IMR-90 (cell line): ENCODE measurements around the gene CCDC83. TPM values are rescaled to one million over a fixed set of nuclear protein-coding genes. Genes with fewer than 3 reads are reported as not detected.

Source experiments
- ATAC-seq: fragments of 200-7000 bp; cut with Tn5 transposase; 2 replicates; pipeline ENCODE4 v1.9.1; 2020; ENCODE audit warnings: low read depth, mild to moderate bottlenecking, moderate library complexity
- BruUV-seq: library from RNA; stranded (reverse); fragments of 400-500 nt; replicated peaks from 2 replicates; lab custom pipeline; 2021; lab: Mats Ljungman, UMichigan
- CTCF ChIA-PET: fragments of 300-600 bp; formaldehyde crosslinking; extraction: SDS; loops from one replicate; lab custom pipeline; 2021; ENCODE audit warnings: antibody characterized with exemption; lab: Yijun Ruan, JAX
- POLR2A ChIA-PET: fragments of 300-600 bp; sonication (Branson Sonifier 250); formaldehyde crosslinking; loops from one replicate; lab custom pipeline; 2022; ENCODE audit warnings: antibody characterized with exemption; ENCODE audit not compliant: unreplicated experiment; lab: Charles Lee
- DNase-seq: peaks from one replicate; pipeline ENCODE4 v3.0.0; 2013
- H2AFZ ChIP-seq: replicated peaks from 2 replicates; pipeline ENCODE3; 2013; ENCODE audit warnings: low read length, mild to moderate bottlenecking; ENCODE audit not compliant: poor library complexity
- H2AK5ac ChIP-seq: 2 replicates; pipeline ENCODE4 v1.6.1; 2013; ENCODE audit warnings: low read depth, low read length, inconsistent platforms
- H2AK9ac ChIP-seq: replicated peaks from 2 replicates; pipeline ENCODE3; 2013; ENCODE audit warnings: mild to moderate bottlenecking, low read depth, low read length, moderate library complexity; ENCODE audit not compliant: poor library complexity
- H2BK120ac ChIP-seq: 2 replicates; pipeline ENCODE4 v1.6.1; 2013; ENCODE audit warnings: low read depth, low read length, inconsistent platforms
- H2BK15ac ChIP-seq: 3 replicates; pipeline ENCODE4 v1.6.1; 2013; ENCODE audit warnings: low read depth, low read length, inconsistent platforms
- H2BK20ac ChIP-seq: 2 replicates; pipeline ENCODE4 v1.6.1; 2013; ENCODE audit warnings: low read depth, mild to moderate bottlenecking, inconsistent platforms, low read length, moderate library complexity
- H2BK5ac ChIP-seq: 2 replicates; pipeline ENCODE4 v1.6.1; 2013; ENCODE audit warnings: mild to moderate bottlenecking, low read depth, low read length, inconsistent platforms; ENCODE audit not compliant: poor library complexity, severe bottlenecking
- H3K14ac ChIP-seq: replicated peaks from 2 replicates; pipeline ENCODE4 v1.6.1; 2013; ENCODE audit warnings: low read depth, low read length, inconsistent platforms
- H3K18ac ChIP-seq: 2 replicates; pipeline ENCODE4 v1.6.1; 2013; ENCODE audit warnings: low read depth, low read length, control low read depth
- H3K23ac ChIP-seq: 2 replicates; pipeline ENCODE4 v1.6.1; 2013; ENCODE audit warnings: low read depth, low read length, inconsistent platforms
- H3K27ac ChIP-seq: 2 replicates; pipeline ENCODE4 v1.5.1; 2013; ENCODE audit warnings: mild to moderate bottlenecking, control low read depth, low read length; ENCODE audit not compliant: insufficient read depth
- H3K27me3 ChIP-seq: 2 replicates; pipeline ENCODE4 v1.6.1; 2013; ENCODE audit warnings: low read length; ENCODE audit not compliant: control insufficient read depth, insufficient read depth
- H3K36me3 ChIP-seq: 2 replicates; pipeline ENCODE4 v1.6.1; 2013; ENCODE audit warnings: low read length, mixed read lengths; ENCODE audit not compliant: control insufficient read depth, insufficient read depth
- H3K4ac ChIP-seq: 2 replicates; pipeline ENCODE4 v1.6.1; 2013; ENCODE audit warnings: low read depth, low read length, inconsistent platforms
- H3K4me1 ChIP-seq: 2 replicates; pipeline ENCODE4 v1.6.1; 2013; ENCODE audit warnings: low read length, mixed read lengths; ENCODE audit not compliant: control insufficient read depth, insufficient read depth
- H3K4me2 ChIP-seq: 2 replicates; pipeline ENCODE4 v1.6.1; 2013; ENCODE audit warnings: low read depth, mild to moderate bottlenecking, control low read depth, low read length, moderate library complexity
- H3K4me3 ChIP-seq: 2 replicates; pipeline ENCODE4 v1.5.1; 2013; ENCODE audit warnings: low read depth, mild to moderate bottlenecking, control low read depth, low read length, moderate library complexity; ENCODE audit not compliant: insufficient read depth
- H3K56ac ChIP-seq: 2 replicates; pipeline ENCODE4 v1.6.1; 2013; ENCODE audit warnings: low read length, inconsistent platforms; ENCODE audit not compliant: insufficient read depth; ENCODE audit errors: extremely low read depth
- H3K79me1 ChIP-seq, 2 experiments: 2 replicates each; pipeline ENCODE4 v1.6.1; 2013; ENCODE audit warnings: low read length in 2 of 2, inconsistent platforms in 1 of 2, low read depth in 1 of 2
- H3K9ac ChIP-seq: 2 replicates; pipeline ENCODE4 v1.6.1; 2013; ENCODE audit warnings: low read depth, low read length, control low read depth
- H3K9me1 ChIP-seq: 2 replicates; pipeline ENCODE4 v1.6.1; 2013; ENCODE audit warnings: low read length, inconsistent platforms; ENCODE audit not compliant: insufficient read depth
- H3K9me3 ChIP-seq: 2 replicates; pipeline ENCODE4 v1.6.1; 2013; ENCODE audit warnings: low read length; ENCODE audit not compliant: control insufficient read depth, insufficient read depth
- H4K20me1 ChIP-seq: 2 replicates; pipeline ENCODE4 v1.6.1; 2013; ENCODE audit warnings: low read length, inconsistent platforms; ENCODE audit not compliant: insufficient read depth
- H4K5ac ChIP-seq: 2 replicates; pipeline ENCODE4 v1.6.1; 2013; ENCODE audit warnings: mild to moderate bottlenecking, low read depth, low read length, control low read depth
- H4K8ac ChIP-seq, 2 experiments: 2 replicates each; pipeline ENCODE4 v1.6.1; 2013; ENCODE audit warnings: low read depth in 2 of 2, low read length in 2 of 2, control low read depth in 1 of 2, inconsistent platforms in 1 of 2
- H4K91ac ChIP-seq: 2 replicates; pipeline ENCODE4 v1.6.1; 2013; ENCODE audit warnings: low read depth, low read length, inconsistent platforms; ENCODE audit not compliant: insufficient read depth
- BHLHE40 ChIP-seq: fragments of 150-350 bp; IDR thresholded peaks from 2 replicates; pipeline ENCODE4 v1.6.1; 2016; ENCODE audit warnings: mild to moderate bottlenecking, low read depth, low read length
- CEBPB ChIP-seq: IDR thresholded peaks from 2 replicates; pipeline ENCODE4 v1.6.1; 2012; ENCODE audit warnings: low read depth, low read length, improper control_type of control experiment
- CHD1 ChIP-seq: IDR thresholded peaks from 2 replicates; pipeline ENCODE4 v1.6.1; 2012; ENCODE audit warnings: low read depth, low read length, improper control_type of control experiment
- CTCF ChIP-seq: conservative IDR thresholded peaks from 2 replicates; pipeline ENCODE4 v1.5.1; 2012; ENCODE audit warnings: mild to moderate bottlenecking, low read depth, low read length, improper control_type of control experiment
- FOS ChIP-seq: fragments of 150-350 bp; IDR thresholded peaks from 2 replicates; pipeline ENCODE4 v1.6.1; 2016; ENCODE audit warnings: low read depth, low read length
- MAFK ChIP-seq: IDR thresholded peaks from 2 replicates; pipeline ENCODE4 v1.6.1; 2012; ENCODE audit warnings: low read depth, low read length, improper control_type of control experiment
- MAZ ChIP-seq: IDR thresholded peaks from 2 replicates; pipeline ENCODE4 v1.6.1; 2012; ENCODE audit warnings: low read depth, mild to moderate bottlenecking, low read length, improper control_type of control experiment, moderate library complexity, borderline replicate concordance
- MXI1 ChIP-seq: IDR thresholded peaks from 2 replicates; pipeline ENCODE4 v1.6.1; 2012; ENCODE audit warnings: low read depth, mild to moderate bottlenecking, low read length, moderate library complexity, borderline replicate concordance
- NFE2L2 ChIP-seq: fragments of 150-350 bp; IDR thresholded peaks from 2 replicates; pipeline ENCODE4 v1.6.1; 2016; ENCODE audit warnings: low read depth, mild to moderate bottlenecking, low read length
- POLR2A ChIP-seq: IDR thresholded peaks from 2 replicates; pipeline ENCODE4 v1.6.1; 2012; ENCODE audit warnings: mild to moderate bottlenecking, low read depth, low read length
- RAD21 ChIP-seq: IDR thresholded peaks from 2 replicates; pipeline ENCODE4 v1.6.1; 2012; ENCODE audit warnings: low read length, improper control_type of control experiment
- RCOR1 ChIP-seq: IDR thresholded peaks from 2 replicates; pipeline ENCODE4 v1.6.1; 2012; ENCODE audit warnings: mild to moderate bottlenecking, low read length, improper control_type of control experiment; ENCODE audit not compliant: insufficient replicate concordance
- RFX5 ChIP-seq: IDR thresholded peaks from 2 replicates; pipeline ENCODE4 v1.8.0; 2012; ENCODE audit warnings: low read depth, mild to moderate bottlenecking, low read length, moderate library complexity
- SMC3 ChIP-seq: fragments of 150-350 bp; IDR thresholded peaks from 2 replicates; pipeline ENCODE4 v1.6.1; 2016; ENCODE audit warnings: low read depth, mild to moderate bottlenecking, antibody characterized with exemption, low read length, moderate library complexity
- USF2 ChIP-seq: fragments of 150-350 bp; IDR thresholded peaks from 2 replicates; pipeline ENCODE4 v1.6.1; 2017; ENCODE audit warnings: mild to moderate bottlenecking, antibody characterized with exemption, low read length, low read depth
- WGBS, 2 experiments: methylation state at CpG; one replicate each; pipeline versions ENCODE4 v1.1.5 to v1.1.7; 2013; ENCODE audit warnings: missing lambda C conversion rate in 2 of 2; ENCODE audit not compliant: insufficient read length in 1 of 2; ENCODE audit errors: extremely low coverage in 2 of 2; 5-methylcytosine and 5-hydroxymethylcytosine counted together
- dilution Hi-C: fragments of 300-500 bp; cut with HindIII; formaldehyde crosslinking; loops from one replicate; pipeline ENCODE4 v1.14.3; 2018; ENCODE audit warnings: low sequenced_read_pairs; ENCODE audit not compliant: unreplicated experiment
- in situ Hi-C: fragments of 300-500 bp; cut with MboI; formaldehyde crosslinking; loops from 3 replicates; pipeline ENCODE4 v1.14.3; 2019; ENCODE audit warnings: low sequenced_read_pairs, inconsistent platforms, mixed read lengths
- intact Hi-C: fragments of 100-400 bp; cut with micrococcal nuclease; formaldehyde crosslinking; loops from 2 replicates; pipeline ENCODE4 v1.10.0; 2022
- polyA plus RNA-seq, 3 experiments: library from polyadenylated mRNA; depleted of rRNA; stranded (reverse); fragments of >200 nt; gene quantifications; 2 replicates each; pipeline ENCODE4 v1.2.3, GENCODE V29; 2012; ENCODE audit warnings: low replicate concordance in 1 of 3
- total RNA-seq: library from RNA; depleted of rRNA; stranded (reverse); fragments of >200 nt; gene quantifications from 2 replicates; pipeline ENCODE4 v1.2.3, GENCODE V29; 2012
- TF ChIP-seq, protein P1 (sequence below): fragments of 150-350 bp; IDR thresholded peaks from 2 replicates; pipeline ENCODE4 v1.6.1; 2016; ENCODE audit warnings: low read depth, mild to moderate bottlenecking, low read length, moderate library complexity, borderline replicate concordance

The CCDC83 gene
- total and polyA plus RNA-seq, 2 of the 4 experiments (the other 2 are of a cell fraction), result not detected

- Histone ChIP-seq H2AK9ac (no peak overlapping the region), H3K18ac (no peak overlapping the region), H3K36me3 (peaks cover 24% of the 10 kb centered on the region), H3K27me3 (no peaks in the 10 kb centered on the region), H4K8ac (0 out of 4 replicates have a peak overlapping the region, but pooled peaks of 1 of the 2 experiments have one; percentile 33), H2BK120ac (no peak overlapping the region), H3K9me3 (no peaks in the 10 kb centered on the region), H3K4me1 (peaks cover 8% of the 10 kb centered on the region), H3K14ac (0 out of 2 replicates have a peak overlapping the region, but pooled peaks have one; percentile 58), H2BK20ac (no peak overlapping the region), H4K91ac (no peak overlapping the region), H2AK5ac (0 out of 2 replicates have a peak overlapping the region, but pooled peaks have one; percentile 33), H3K27ac (no peak overlapping the region), H3K56ac (no peak overlapping the region), H2BK5ac (peak overlapping the region; percentile 69), H3K9me1 (peaks cover 16% of the 10 kb centered on the region), H3K9ac (no peak overlapping the region; the same call in 1 of the 2 replicates), H3K23ac (0 out of 2 replicates have a peak overlapping the region, but pooled peaks have one; percentile 70), H3K4ac (no peak overlapping the region), H4K20me1 (peaks cover 30% of the 10 kb centered on the region), H4K5ac (no peak overlapping the region), H3K4me3 (no peak overlapping the region), H2BK15ac (0 out of 3 replicates have a peak overlapping the region, but pooled peaks have one; percentile 41), H3K79me1 (peaks cover 12 to 61% of the 10 kb centered on the region in 2 experiments), H3K4me2 (no peak overlapping the region), H2AFZ (no peak overlapping the region)
- DNase-seq (no peak), ATAC-seq (no peak)
- TF ChIP-seq, protein P1, sequence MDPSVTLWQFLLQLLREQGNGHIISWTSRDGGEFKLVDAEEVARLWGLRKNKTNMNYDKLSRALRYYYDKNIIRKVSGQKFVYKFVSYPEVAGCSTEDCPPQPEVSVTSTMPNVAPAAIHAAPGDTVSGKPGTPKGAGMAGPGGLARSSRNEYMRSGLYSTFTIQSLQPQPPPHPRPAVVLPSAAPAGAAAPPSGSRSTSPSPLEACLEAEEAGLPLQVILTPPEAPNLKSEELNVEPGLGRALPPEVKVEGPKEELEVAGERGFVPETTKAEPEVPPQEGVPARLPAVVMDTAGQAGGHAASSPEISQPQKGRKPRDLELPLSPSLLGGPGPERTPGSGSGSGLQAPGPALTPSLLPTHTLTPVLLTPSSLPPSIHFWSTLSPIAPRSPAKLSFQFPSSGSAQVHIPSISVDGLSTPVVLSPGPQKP, result no peak
- TF ChIP-seq CEBPB (no peak), USF2 (no peak), POLR2A (no peak), NFE2L2 (no peak), BHLHE40 (no peak), SMC3 (no peak), CHD1 (no peak), RAD21 (no peak), MXI1 (no peak), FOS (no peak), MAFK (no peak), CTCF (no peak), RFX5 (no peak), RCOR1 (no peak), MAZ (no peak)
- ChIA-PET POLR2A (no interaction called here), CTCF (no interaction called here)
- no CpG with 5 or more reads among the region's 6 CpGs for WGBS, 2 experiments
- BruUV-seq, result no TSS peak
- intact Hi-C loops (no loop called here), in situ Hi-C loops (no loop called here), dilution Hi-C loops (no loop called here)
Observed at GRCh38 chr11:85961130-85961529, 105.9 kb downstream of the CCDC83 start.
